Peyer's patch (tissue), 4 donors: ENCODE measurements around the gene MYO1B. TPM values are rescaled to one million over a fixed set of nuclear protein-coding genes. Genes with fewer than 3 reads are reported as not detected.

Source experiments
- DNase-seq, 3 donors: peaks; one replicate each; pipeline ENCODE4 v3.0.0-alpha.2; 2017 to 2019
- H3K27ac ChIP-seq, 4 donors: fragments of 200-600 bp; sonication (generic); one replicate each; pipeline ENCODE4 v1.5.1; 2016 to 2019
- H3K27me3 ChIP-seq, 2 donors: fragments of 200-600 bp; sonication (generic); one replicate each; pipeline ENCODE4 v1.5.1; 2019
- H3K36me3 ChIP-seq, 3 donors: fragments of 200-600 bp; sonication (generic); one replicate each; pipeline ENCODE4 v1.5.1; 2016 to 2019
- H3K4me1 ChIP-seq, 4 donors: fragments of 200-600 bp; sonication (generic); one replicate each; pipeline ENCODE4 v1.5.1; 2016 to 2019
- H3K4me3 ChIP-seq, 4 donors: fragments of 200-600 bp; sonication (generic); 1 replicate in 3 of 4; 2 replicates in 1 of 4; pipeline ENCODE4 v1.5.1; 2016 to 2019; ENCODE audit warnings: mild to moderate bottlenecking in 1 of 4
- H3K9me3 ChIP-seq, 4 donors: fragments of 200-600 bp; sonication (generic); one replicate each; pipeline ENCODE4 v1.5.1; 2016 to 2019; ENCODE audit warnings: mild to moderate bottlenecking in 1 of 4
- POLR2A ChIP-seq, 2 donors: fragments of 450-650 bp; IDR thresholded peaks; one replicate each; pipeline ENCODE4 v1.5.1; 2017; ENCODE audit warnings: antibody characterized with exemption in 2 of 2, mild to moderate bottlenecking in 2 of 2, moderate library complexity in 2 of 2
- total RNA-seq, 4 donors: library from RNA; depleted of rRNA; stranded (reverse); fragments of >200 nt; gene quantifications; one replicate each; pipeline ENCODE4 v1.1.0, GENCODE V29; 2016
- TF ChIP-seq, protein P1 (sequence below), 6 experiments: fragments of 450-650 bp in 4 of 6; fragments of 200-600 bp in 2 of 6; sonication (generic) in 1 of 6; IDR thresholded peaks; one replicate each; pipeline ENCODE4 v1.5.1; 2017 to 2019; ENCODE audit warnings: antibody characterized with exemption in 6 of 6, mild to moderate bottlenecking in 3 of 6, moderate library complexity in 1 of 6

Gene MYO1B
- total RNA-seq, 4 donors from 2014 or later: 13.1 to 25.5 (median 19.4) TPM

DNA sequence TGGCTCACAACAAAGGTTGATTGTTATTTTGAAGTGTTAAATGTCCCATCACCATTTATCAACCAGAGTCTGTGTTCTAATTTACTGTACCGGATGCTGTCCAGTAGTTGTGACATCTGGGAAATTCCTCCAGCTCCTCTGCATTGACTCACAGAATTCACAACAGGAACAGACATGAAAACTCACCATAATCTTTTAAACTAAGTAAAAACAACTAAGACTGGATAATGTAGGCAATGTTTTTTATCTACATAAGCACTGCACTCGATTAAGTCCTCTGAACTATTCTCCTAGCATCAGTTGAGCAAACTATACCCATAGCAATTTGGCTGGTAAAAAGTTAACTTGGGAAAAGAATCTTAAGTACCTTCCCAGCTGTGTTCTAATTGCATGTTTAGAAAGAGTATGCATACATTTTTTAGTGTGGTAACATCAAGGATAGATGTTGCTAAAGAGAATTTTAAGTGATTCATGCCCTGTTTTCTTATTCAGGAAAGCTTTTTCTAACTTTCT is 42.9 kb upstream of the MYO1B start:
- TF ChIP-seq, protein P1, sequence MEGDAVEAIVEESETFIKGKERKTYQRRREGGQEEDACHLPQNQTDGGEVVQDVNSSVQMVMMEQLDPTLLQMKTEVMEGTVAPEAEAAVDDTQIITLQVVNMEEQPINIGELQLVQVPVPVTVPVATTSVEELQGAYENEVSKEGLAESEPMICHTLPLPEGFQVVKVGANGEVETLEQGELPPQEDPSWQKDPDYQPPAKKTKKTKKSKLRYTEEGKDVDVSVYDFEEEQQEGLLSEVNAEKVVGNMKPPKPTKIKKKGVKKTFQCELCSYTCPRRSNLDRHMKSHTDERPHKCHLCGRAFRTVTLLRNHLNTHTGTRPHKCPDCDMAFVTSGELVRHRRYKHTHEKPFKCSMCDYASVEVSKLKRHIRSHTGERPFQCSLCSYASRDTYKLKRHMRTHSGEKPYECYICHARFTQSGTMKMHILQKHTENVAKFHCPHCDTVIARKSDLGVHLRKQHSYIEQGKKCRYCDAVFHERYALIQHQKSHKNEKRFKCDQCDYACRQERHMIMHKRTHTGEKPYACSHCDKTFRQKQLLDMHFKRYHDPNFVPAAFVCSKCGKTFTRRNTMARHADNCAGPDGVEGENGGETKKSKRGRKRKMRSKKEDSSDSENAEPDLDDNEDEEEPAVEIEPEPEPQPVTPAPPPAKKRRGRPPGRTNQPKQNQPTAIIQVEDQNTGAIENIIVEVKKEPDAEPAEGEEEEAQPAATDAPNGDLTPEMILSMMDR (IDR thresholded peaks at IDR 0.05): no peak
- TF ChIP-seq POLR2A (IDR thresholded peaks at IDR 0.05): no peak
- DNase-seq: no peak
- no peaks in the 10 kb centered on the region for H3K9me3 ChIP-seq
- no peak overlapping the region for H3K4me3 ChIP-seq
- peak overlapping the region in 2 of 4 donors; percentile 18 to 19 for H3K27ac ChIP-seq
- no peaks in the 10 kb centered on the region for H3K4me1 ChIP-seq
- H3K27me3 ChIP-seq: no peaks in the 10 kb centered on the region
- no peaks in the 10 kb centered on the region for H3K36me3 ChIP-seq

DNA sequence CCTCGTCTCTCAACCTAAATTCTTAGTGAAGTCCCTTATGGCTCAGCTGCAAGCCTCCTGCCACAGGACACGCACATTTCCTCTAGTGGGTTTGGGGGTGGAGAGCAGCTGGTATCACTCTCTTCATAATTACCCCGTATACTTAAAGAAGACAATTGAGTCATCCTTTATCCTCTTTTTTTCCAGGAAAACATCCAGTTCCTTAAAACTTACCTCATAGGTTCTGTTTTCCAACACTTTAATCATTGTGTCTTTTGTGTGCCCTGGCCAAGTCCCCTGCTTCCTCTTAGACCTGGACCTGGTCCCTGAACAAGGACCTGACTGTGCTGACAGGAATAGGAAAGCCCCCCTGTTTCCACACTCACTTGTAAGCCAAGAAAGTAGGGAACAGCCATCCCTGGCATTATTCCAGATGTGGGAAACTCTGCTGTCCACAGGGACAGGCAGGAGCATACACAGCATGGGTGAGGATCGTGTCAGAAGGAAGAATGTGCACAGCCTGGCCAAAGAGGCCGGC is 42.3 kb upstream of the MYO1B start:
- H3K4me3 ChIP-seq: no peak overlapping the region
- H3K36me3 ChIP-seq: no peaks in the 10 kb centered on the region
- peak in 1 of 3 donors; percentile 50 for DNase-seq
- peak overlapping the region in 3 of 4 donors; percentile 7 to 31 (median 19) for H3K27ac ChIP-seq
- no peaks in the 10 kb centered on the region for H3K27me3 ChIP-seq
- no peaks in the 10 kb centered on the region for H3K4me1 ChIP-seq
- H3K9me3 ChIP-seq: no peaks in the 10 kb centered on the region
- TF ChIP-seq, protein P1 (IDR thresholded peaks at IDR 0.05): no peak
- TF ChIP-seq POLR2A (IDR thresholded peaks at IDR 0.05): no peak

DNA sequence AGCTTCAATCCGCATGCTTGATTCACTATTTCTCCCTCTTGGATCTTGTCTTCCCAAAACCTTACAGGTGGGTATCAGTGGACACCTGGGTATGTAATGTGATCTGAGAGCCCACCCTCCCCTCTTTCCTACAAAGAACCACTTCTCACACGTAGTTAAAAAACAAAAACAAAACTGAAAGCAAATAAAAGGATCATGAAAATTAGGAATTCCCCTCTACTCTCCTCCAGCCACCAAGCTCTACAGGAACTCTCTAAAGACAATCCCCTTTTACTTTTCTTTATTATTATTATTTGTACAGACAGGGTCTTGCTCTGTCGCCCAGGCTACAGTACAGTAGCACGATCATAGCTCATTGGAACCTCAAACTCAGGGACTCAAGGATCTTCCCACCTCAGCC is 40.8 kb upstream of the MYO1B start:
- Histone ChIP-seq H3K36me3 (no peaks in the 10 kb centered on the region), H3K4me1 (no peaks in the 10 kb centered on the region), H3K27me3 (no peaks in the 10 kb centered on the region), H3K27ac (no peak overlapping the region), H3K9me3 (no peaks in the 10 kb centered on the region), H3K4me3 (no peak overlapping the region)
- TF ChIP-seq, protein P1 (IDR thresholded peaks at IDR 0.05): no peak
- no peak for TF ChIP-seq POLR2A (IDR thresholded peaks at IDR 0.05)
- DNase-seq: no peak

DNA sequence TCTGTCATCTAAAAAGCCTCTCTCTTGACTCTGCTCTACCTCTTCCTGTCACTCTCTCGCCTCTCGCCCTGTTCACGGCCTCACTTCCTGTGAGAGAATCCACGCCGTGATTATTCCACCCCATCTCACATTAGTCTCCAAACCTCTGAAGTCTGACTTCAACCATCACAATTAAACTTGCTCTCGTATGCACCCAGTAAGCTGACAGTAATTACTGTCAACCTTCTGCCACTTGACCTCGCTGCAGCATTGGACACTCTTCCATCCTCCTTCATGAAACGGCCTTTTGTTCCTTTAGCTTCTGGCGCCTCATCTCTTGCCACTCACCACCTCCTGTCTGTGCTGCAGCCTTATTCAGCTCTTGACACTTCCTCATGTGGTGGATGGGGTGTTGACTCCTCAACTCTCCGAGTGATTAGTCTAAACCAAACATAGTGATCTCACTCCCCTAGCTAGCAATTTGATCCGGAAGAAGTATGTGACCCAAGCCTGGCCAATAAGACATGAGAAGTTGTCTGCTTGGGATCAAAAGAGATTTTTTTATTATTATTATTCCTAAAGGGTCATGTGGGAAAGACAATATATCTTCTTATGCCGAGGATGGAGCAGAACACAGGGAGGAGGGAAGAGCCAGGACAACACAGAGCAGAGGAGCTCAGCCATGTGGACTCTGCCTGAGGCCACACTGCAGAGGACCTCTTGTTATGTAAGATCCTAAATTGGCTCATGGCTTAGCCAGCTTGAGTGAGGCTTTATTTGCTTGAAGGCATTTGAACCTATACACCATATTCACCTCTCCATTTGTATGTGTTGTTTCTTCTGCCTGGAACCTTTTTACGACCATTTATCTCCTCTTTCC is 38.4 kb upstream of the MYO1B start:
- peak overlapping the region in 3 of 4 donors; percentile 39 to 68 (median 54) for H3K27ac ChIP-seq
- no peak for TF ChIP-seq POLR2A (IDR thresholded peaks at IDR 0.05)
- TF ChIP-seq, protein P1 (IDR thresholded peaks at IDR 0.05): no peak
- no peaks in the 10 kb centered on the region for H3K27me3 ChIP-seq
- no peaks in the 10 kb centered on the region for H3K4me1 ChIP-seq
- peaks cover 0 to 3% (median 0%) of the 10 kb centered on the region in 4 donors for H3K9me3 ChIP-seq
- no peaks in the 10 kb centered on the region for H3K36me3 ChIP-seq
- no peak overlapping the region for H3K4me3 ChIP-seq
- DNase-seq: peak in 1 of 3 donors; percentile 63

DNA sequence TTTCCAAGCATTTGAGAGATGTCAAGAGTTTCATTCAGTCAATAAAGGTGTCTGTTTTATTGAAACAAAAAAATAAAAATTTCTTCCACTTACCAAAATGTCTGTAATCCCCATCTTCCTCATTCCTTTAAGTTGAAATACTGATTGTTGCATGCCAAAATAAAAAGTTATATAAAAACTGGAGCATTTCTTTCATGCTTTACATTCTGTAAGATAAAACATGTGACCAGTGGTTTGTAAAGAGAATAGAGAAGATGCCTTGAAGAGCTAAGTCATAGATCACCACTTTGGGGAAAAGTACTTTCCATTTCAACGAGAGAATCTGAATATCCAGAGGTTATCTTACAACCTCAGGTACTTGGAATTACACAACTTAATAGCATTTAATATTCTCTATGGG is 35.9 kb upstream of the MYO1B start:
- Histone ChIP-seq H3K4me3 (no peak overlapping the region), H3K4me1 (no peaks in the 10 kb centered on the region), H3K36me3 (no peaks in the 10 kb centered on the region), H3K27ac (no peak overlapping the region), H3K9me3 (peaks cover 0 to 5% (median 0%) of the 10 kb centered on the region in 4 donors), H3K27me3 (no peaks in the 10 kb centered on the region)
- TF ChIP-seq, protein P1 (IDR thresholded peaks at IDR 0.05): no peak
- no peak for TF ChIP-seq POLR2A (IDR thresholded peaks at IDR 0.05)
- no peak for DNase-seq
